Erythroblast (primary cell): Measurements from ENCODE around the gene NOD1.
"Not testable (repeated sequence)": the region's sequence is repeated elsewhere in the genome, so short reads cannot be mapped to it uniquely, and the experiment has no call there.

ENCODE experiments used
- DNase-seq, 2 experiments: peaks; one replicate each; lab custom pipeline; 2025; lab: John Stamatoyannopoulos, UW
- GATA1 ChIP-seq: IDR thresholded peaks from 2 replicates; pipeline ENCODE4 v1.6.1; 2011; ENCODE audit warnings: low read depth, mild to moderate bottlenecking, control low read depth, low read length, moderate library complexity
- POLR2A ChIP-seq: IDR thresholded peaks from 2 replicates; pipeline ENCODE4 v1.6.1; 2011; ENCODE audit warnings: mild to moderate bottlenecking, low read length

The NOD1 gene

GRCh38 chr7:30511973-30512662, 33.5 kb upstream of the NOD1 start:
- no peak for TF ChIP-seq POLR2A
- no peak for TF ChIP-seq GATA1
- no peak for DNase-seq

- TF ChIP-seq GATA1 = no peak
- no peak for TF ChIP-seq POLR2A
- DNase-seq = no peak
These were observed 32.9 kb upstream of the NOD1 start for GRCh38 chr7:30511494-30511893.

- DNase-seq = peak; percentile 46 to 60
- no peak for TF ChIP-seq POLR2A
These were observed 31.8 kb upstream of the NOD1 start for GRCh38 chr7:30510124-30511075.

GRCh38 chr7:30509171-30509857, 30.7 kb upstream of the NOD1 start:
- peak in 1 of 2 experiments; percentile 51 for DNase-seq

- not testable (repeated sequence) for DNase-seq
These were observed 28.8 kb upstream of the NOD1 start for GRCh38 chr7:30507346-30507900.

- no peak for TF ChIP-seq GATA1
- peak; percentile 48 for TF ChIP-seq POLR2A
- DNase-seq = no peak
These were observed 26.7 kb upstream of the NOD1 start for GRCh38 chr7:30505174-30505697.

- TF ChIP-seq POLR2A (peak; percentile 91), GATA1 (no peak)
- peak; percentile 99 for DNase-seq
These were observed 26.0 kb upstream of the NOD1 start, which contains the start of gene GGCT for GRCh38 chr7:30504301-30505173. TSS of gene GGCT (minus strand) at chr7:30504829. CDS start at chr7:30504709, 120 bp downstream.

GRCh38 chr7:30503274-30504212, 25.0 kb upstream of the NOD1 start:
- DNase-seq = peak in 1 of 2 experiments; percentile 38
- TF ChIP-seq POLR2A (no peak), GATA1 (no peak)

GRCh38 chr7:30502470-30503251, 24.1 kb upstream of the NOD1 start:
- peak in 1 of 2 experiments; percentile 12 for DNase-seq

GRCh38 chr7:30501264-30501663, 22.7 kb upstream of the NOD1 start:
- TF ChIP-seq GATA1 (no peak), POLR2A (no peak)
- DNase-seq = no peak

More at GRCh38 chr7:30502470-30503251, 24.1 kb upstream of the NOD1 start:
- TF ChIP-seq POLR2A = no peak

GRCh38 chr7:30493228-30493627, 14.6 kb upstream of the NOD1 start:
- DNase-seq = no peak
- no peak for TF ChIP-seq POLR2A
